Measurements from ENCODE around the gene PRKAR2B. TPM values are rescaled to one million over a fixed set of nuclear protein-coding genes. Genes with fewer than 3 reads are reported as not detected.

PRKAR2B gene
- total and polyA plus RNA-seq, 2 experiments from 2014 or later: 48.8 to 50.6 TPM

GRCh38 chr7:107180378-107180777 lies 135.9 kb downstream of the PRKAR2B start:
- no peak for DNase-seq (ENCODE audit: low spot score)
- Histone ChIP-seq H4K20me1 (replicated peaks; ENCODE audit: insufficient read depth) (no peaks in the 10 kb centered on the region; the same call in 1 of the 2 replicates), H3K79me2 (replicated peaks; ENCODE audit: insufficient read depth) (peaks cover 35% of the 10 kb centered on the region), H3K36me3 (ENCODE audit: insufficient read depth) (peaks cover 15% of the 10 kb centered on the region), H3K9me2 (ENCODE audit: insufficient read depth) (no peaks in the 10 kb centered on the region), H3K27ac (ENCODE audit: low read depth) (no peak overlapping the region), H3K27me3 (ENCODE audit: insufficient read depth) (no peaks in the 10 kb centered on the region), H3F3A (replicated peaks; ENCODE audit: low read depth) (no peaks in the 10 kb centered on the region), H2AFZ (no peak overlapping the region), H3K4me1 (ENCODE audit: insufficient read depth) (no peaks in the 10 kb centered on the region), H3K4me3 (no peak overlapping the region), H3K4me2 (no peak overlapping the region)
- TF ChIP-seq JUNB (IDR thresholded peaks at IDR 0.05; ENCODE audit: unreplicated experiment) (no peak), NANOG (IDR thresholded peaks at IDR 0.05; ENCODE audit: borderline replicate concordance) (no peak), ZNF114 (CRISPR knock-in tag; IDR thresholded peaks at IDR 0.05) (no peak), ZNF331 (CRISPR knock-in tag; IDR thresholded peaks at IDR 0.05; ENCODE audit: low read depth) (no peak), EZH2 (IDR thresholded peaks at IDR 0.05; ENCODE audit: low read depth, unreplicated experiment) (no peak), CTCF (conservative IDR thresholded peaks at IDR 0.05; ENCODE audit: low read depth in 2 of 2) (no peak), STAT1 (IDR thresholded peaks at IDR 0.05; ENCODE audit: unreplicated experiment) (no peak), EZH2phosphoT487 (IDR thresholded peaks at IDR 0.05; ENCODE audit: unreplicated experiment) (no peak), CREB1 (CRISPR knock-in tag; IDR thresholded peaks at IDR 0.05; ENCODE audit: low read depth) (no peak), REST (IDR thresholded peaks at IDR 0.05; ENCODE audit: unreplicated experiment) (no peak), ZNF462 (CRISPR knock-in tag; IDR thresholded peaks at IDR 0.05) (no peak), ETS1 (IDR thresholded peaks at IDR 0.05) (no peak), POLR2AphosphoS5 (IDR thresholded peaks at IDR 0.05; ENCODE audit: low read depth) (no peak)
- no peaks in the 10 kb centered on the region for H3K27me3 Mint-ChIP-seq (ENCODE audit: insufficient read depth, low read depth, poor library complexity)
- H3K9me3 Mint-ChIP-seq: no peaks in the 10 kb centered on the region
- no peak for ATAC-seq
- peaks cover 22% of the 10 kb centered on the region; the same call in 2 of the 3 replicates for H3K36me3 Mint-ChIP-seq (ENCODE audit: low read depth)
- H3K27ac Mint-ChIP-seq: 0 out of 2 replicates have a peak overlapping the region, but pooled peaks have one; percentile 3
- H3K4me1 Mint-ChIP-seq: no peaks in the 10 kb centered on the region; the same call in 2 of the 3 replicates
- H3K4me3 Mint-ChIP-seq: no peak overlapping the region

All from GM23338 (cell line).